Measurements from ENCODE around the gene EPHA3. TPM values are rescaled to one million over a fixed set of nuclear protein-coding genes. Genes with fewer than 3 reads are reported as not detected.

Gene EPHA3
- total RNA-seq, 4 donors from 2014 or later, result 5.6 to 63.0 (median 16.6) TPM

GRCh38 chr3:89368846-89369245 is 261.4 kb downstream of the EPHA3 start:
- Histone ChIP-seq H3K36me3 (no peaks in the 10 kb centered on the region), H3K4me1 (no peaks in the 10 kb centered on the region), H3K9me3 (no peaks in the 10 kb centered on the region), H3K4me3 (no peak overlapping the region), H3K27me3 (no peaks in the 10 kb centered on the region), H3K27ac (no peak overlapping the region)
- DNase-seq, result no peak
- intact Hi-C loops (cut with DNase I; ENCODE audit: low total_unique reads), result no loop called here
- TF ChIP-seq POLR2A (IDR thresholded peaks at IDR 0.05) (no peak), CTCF (IDR thresholded peaks at IDR 0.05) (no peak)

- no peak overlapping the region for H3K27ac ChIP-seq
- H3K9me3 ChIP-seq, result no peaks in the 10 kb centered on the region
- TF ChIP-seq CTCF (IDR thresholded peaks at IDR 0.05) (no peak), POLR2A (IDR thresholded peaks at IDR 0.05) (no peak)
- no peaks in the 10 kb centered on the region for H3K4me1 ChIP-seq
- intact Hi-C loops (cut with DNase I; ENCODE audit: low total_unique reads), result no loop called here
- no peaks in the 10 kb centered on the region for H3K36me3 ChIP-seq
- no peak for DNase-seq
- H3K4me3 ChIP-seq, result no peak overlapping the region
- H3K27me3 ChIP-seq, result no peaks in the 10 kb centered on the region
These were observed 265.0 kb downstream of the EPHA3 start for GRCh38 chr3:89372456-89372855.

- intact Hi-C loops (cut with DNase I; ENCODE audit: low total_unique reads), result no loop called here
- DNase-seq, result no peak
- Histone ChIP-seq H3K27me3 (no peaks in the 10 kb centered on the region), H3K27ac (no peak overlapping the region), H3K36me3 (no peaks in the 10 kb centered on the region), H3K4me3 (no peak overlapping the region), H3K9me3 (no peaks in the 10 kb centered on the region), H3K4me1 (no peaks in the 10 kb centered on the region)
- no peak for TF ChIP-seq POLR2A (IDR thresholded peaks at IDR 0.05)
- TF ChIP-seq CTCF (IDR thresholded peaks at IDR 0.05), result no peak
These were observed 266.0 kb downstream of the EPHA3 start for GRCh38 chr3:89373434-89373833.

- intact Hi-C loops (cut with DNase I; ENCODE audit: low total_unique reads), result no loop called here
- no peak for DNase-seq
- no peaks in the 10 kb centered on the region for H3K27me3 ChIP-seq
- H3K9me3 ChIP-seq, result no peaks in the 10 kb centered on the region
- TF ChIP-seq POLR2A (IDR thresholded peaks at IDR 0.05), result no peak
- TF ChIP-seq CTCF (IDR thresholded peaks at IDR 0.05), result no peak
- no peaks in the 10 kb centered on the region for H3K36me3 ChIP-seq
- H3K4me3 ChIP-seq, result no peak overlapping the region
- no peaks in the 10 kb centered on the region for H3K4me1 ChIP-seq
- H3K27ac ChIP-seq, result no peak overlapping the region
These were observed 268.0 kb downstream of the EPHA3 start for GRCh38 chr3:89375451-89375850.

- DNase-seq, result no peak
- Histone ChIP-seq H3K36me3 (no peaks in the 10 kb centered on the region), H3K4me1 (no peaks in the 10 kb centered on the region), H3K9me3 (no peaks in the 10 kb centered on the region), H3K4me3 (no peak overlapping the region), H3K27me3 (no peaks in the 10 kb centered on the region), H3K27ac (no peak overlapping the region)
- intact Hi-C loops (cut with DNase I; ENCODE audit: low total_unique reads), result no loop called here
- no peak for TF ChIP-seq POLR2A (IDR thresholded peaks at IDR 0.05)
- no peak for TF ChIP-seq CTCF (IDR thresholded peaks at IDR 0.05)
These were observed 272.6 kb downstream of the EPHA3 start for GRCh38 chr3:89380016-89380415.
